Fibroblast of the conjunctiva (primary cell): Measurements from ENCODE around the gene TAS2R16.
"Not testable (repeated sequence)": the region's sequence is repeated elsewhere in the genome, so short reads cannot be mapped to it uniquely, and the experiment has no call there.

Experiments
- DNase-seq: peaks from one replicate; pipeline ENCODE4 v3.0.0-alpha.2; 2010; ENCODE audit warnings: low read depth

Gene TAS2R16

DNA sequence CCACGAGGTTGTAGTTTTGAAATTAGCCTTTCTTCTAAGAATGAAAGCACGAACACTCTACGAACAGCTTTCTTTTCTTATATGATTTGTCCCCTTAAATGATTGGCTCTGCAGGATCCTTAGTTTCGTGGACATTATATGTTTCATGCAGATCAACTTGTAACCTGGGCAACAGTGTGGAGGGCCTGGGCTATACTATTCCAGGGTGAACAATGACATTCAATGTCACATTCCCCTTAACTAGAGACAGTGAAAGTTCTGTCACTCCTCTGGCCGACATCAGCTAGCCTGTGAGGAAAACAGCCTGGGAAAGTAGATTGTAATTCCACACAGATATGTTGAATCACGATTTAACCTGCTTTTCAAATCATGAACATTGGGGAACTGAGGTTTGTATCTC lies 23.4 kb downstream of the TAS2R16 start:
- DNase-seq: no peak

DNA sequence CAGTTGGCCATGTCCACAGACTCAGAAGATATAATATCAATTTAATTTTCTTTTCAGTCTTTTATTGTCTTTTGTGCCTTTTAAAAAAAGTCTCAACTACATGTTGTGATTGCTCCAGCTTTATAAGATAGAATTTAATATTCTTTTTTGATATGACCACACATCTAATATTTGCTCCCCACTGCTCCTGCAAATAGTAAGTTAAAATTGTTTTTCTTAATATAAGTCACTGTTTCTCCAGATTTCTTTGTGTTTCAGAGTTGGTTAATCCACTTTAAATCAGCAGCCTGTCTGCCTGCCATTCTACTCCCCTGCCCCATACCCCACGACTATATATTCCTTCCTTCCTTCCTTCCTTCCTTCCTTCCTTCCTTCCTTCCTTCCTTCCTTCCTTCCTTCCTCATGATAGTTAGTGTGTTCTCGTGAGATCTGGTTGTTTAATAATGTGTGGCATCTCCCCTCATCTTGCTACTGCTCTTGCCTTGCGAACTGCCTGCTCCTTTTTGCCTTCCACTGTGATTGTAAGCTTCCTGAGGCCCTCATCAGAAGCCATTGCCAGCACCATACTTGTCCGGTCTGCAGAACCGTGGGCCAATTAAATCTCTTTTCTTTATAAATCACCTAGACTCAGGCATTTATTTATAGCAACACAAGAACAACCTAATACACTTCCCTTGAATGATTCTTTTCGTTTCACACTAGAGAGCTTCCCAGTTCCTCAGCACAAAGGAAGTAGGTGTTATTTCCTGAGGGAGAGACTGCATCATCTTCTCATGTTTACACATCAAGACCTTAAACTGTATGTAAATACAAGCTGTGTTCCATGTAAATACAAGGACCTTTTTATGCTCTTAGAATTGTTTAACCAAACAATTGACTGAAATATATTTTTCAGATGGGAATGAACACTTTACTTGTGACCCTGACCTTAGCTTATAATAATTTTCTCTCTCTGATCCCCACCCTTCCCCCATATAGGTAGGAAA lies 24.5 kb downstream of the TAS2R16 start:
- DNase-seq: no peak

DNA sequence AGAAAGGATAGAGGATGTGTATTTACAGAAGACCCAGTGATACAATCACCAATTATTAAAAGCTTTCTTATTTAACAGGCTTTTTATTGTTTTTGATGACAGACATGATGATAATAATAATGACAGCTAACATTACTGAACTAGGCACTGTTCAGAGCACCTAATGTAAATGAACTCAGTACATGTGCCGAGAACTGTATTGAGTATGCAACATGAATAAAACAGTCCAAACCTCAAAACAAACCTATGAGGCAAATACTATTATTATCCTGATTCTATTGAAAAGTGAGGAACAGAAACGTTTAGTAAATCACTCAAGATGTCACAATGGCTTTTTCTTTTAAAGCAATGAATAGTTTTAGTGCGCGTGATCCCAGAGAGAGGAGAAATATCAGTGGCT lies 27.1 kb downstream of the TAS2R16 start:
- no peak for DNase-seq

DNA sequence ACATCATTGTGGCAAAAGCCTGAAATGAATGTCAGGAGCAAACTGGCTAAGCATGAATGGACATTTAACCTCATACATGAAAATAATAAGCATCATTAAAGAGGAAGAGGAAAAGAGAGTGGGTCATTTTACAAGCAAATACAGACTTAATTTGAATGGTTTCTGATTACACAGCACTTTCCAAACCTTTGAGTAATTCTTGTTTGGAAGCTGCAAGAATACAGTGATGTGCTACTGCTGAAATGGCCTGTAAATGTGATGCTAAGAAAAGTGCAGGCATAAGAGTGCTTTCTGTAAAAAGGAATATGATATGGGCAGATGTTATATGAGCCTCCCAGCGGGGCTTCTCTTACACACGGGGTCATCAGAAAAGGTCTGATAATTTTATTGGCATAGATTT lies 30.2 kb downstream of the TAS2R16 start:
- no peak for DNase-seq

DNA sequence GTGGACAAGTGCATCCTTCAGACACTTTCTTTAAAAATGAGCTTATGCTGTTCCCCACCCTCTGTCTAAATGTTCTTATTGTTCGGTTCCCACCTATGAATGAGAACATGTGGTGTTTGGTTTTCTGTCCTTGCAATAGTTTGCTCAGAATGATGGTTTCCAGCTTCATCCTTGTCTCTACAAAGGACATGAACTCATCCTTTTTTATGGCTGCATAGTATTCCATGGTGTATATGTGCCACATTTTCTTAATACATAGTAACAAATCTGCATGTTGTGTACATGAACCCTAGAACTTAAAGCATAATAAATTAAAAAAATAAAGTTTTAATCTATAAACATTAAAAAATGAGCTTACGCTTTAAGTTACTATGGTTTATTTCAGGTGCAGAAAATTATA lies 41.8 kb downstream of the TAS2R16 start:
- not testable (repeated sequence) for DNase-seq

DNA sequence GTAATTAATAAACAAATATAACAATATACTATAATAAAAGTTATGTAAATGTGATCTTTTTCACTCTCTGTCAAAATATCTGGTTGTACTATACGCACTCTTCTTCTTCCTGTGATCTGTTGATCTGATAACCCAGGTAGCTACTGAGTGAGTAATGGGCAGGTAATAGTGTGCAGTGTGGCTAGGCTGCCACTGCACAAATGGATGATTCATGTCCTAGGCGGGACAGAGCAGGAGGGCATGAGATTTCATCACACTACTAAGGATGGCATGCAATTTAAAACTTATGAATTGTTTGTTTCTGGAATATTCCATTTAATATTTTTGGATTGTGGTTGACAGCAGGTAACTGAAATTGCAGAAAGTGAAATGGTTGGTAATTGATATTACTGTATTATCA lies 44.5 kb downstream of the TAS2R16 start:
- DNase-seq: no peak

DNA sequence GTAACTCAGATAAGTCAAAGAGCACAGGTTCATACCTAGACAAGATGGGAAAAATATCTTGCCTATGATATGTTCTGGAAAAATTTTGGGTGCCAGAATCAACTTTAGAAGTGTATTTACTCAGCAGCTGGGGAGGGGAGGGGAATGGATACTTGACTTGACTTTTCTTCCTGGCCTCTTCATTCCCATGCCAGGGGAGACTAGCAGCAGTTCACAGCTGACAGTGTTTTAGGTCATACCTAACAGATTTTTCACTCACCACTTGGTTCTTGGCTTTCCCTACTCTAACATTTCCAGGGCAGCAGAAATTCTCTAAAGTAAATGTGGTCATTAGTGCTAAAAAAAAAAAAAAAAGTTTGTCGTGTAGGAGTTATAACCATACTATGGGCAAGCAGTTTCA lies 46.3 kb downstream of the TAS2R16 start:
- DNase-seq: no peak
